Liver (tissue), 9 donors: ENCODE measurements around the gene TOMM70. TPM values are rescaled to one million over a fixed set of nuclear protein-coding genes. Genes with fewer than 3 reads are reported as not detected.

Source experiments
- DNase-seq: peaks from one replicate; pipeline ENCODE4 v3.0.0-alpha.2; 2017; ENCODE audit warnings: low spot score
- H3K27ac ChIP-seq, 2 donors: one replicate each; pipeline ENCODE4 v1.7.0; 2013; ENCODE audit warnings: inconsistent platforms in 2 of 2, low read length in 2 of 2, control low read depth in 1 of 2, low read depth in 1 of 2, mild to moderate bottlenecking in 1 of 2
- H3K27me3 ChIP-seq, 4 donors: one replicate each; pipeline versions ENCODE4 v1.6.1 to v1.7.0; 2013; ENCODE audit warnings: low read length in 3 of 4, inconsistent platforms in 1 of 4, mild to moderate bottlenecking in 1 of 4, moderate library complexity in 1 of 4; ENCODE audit not compliant: control insufficient read depth in 4 of 4, insufficient read depth in 4 of 4
- H3K36me3 ChIP-seq, 4 donors: one replicate each; pipeline versions ENCODE4 v1.6.1 to v1.7.0; 2013; ENCODE audit warnings: low read length in 3 of 4, mild to moderate bottlenecking in 3 of 4, low read depth in 1 of 4, moderate library complexity in 1 of 4; ENCODE audit not compliant: control insufficient read depth in 4 of 4, insufficient read depth in 3 of 4
- H3K4me1 ChIP-seq, 4 donors: one replicate each; pipeline versions ENCODE4 v1.6.1 to v1.7.0; 2013; ENCODE audit warnings: low read length in 3 of 4, mild to moderate bottlenecking in 3 of 4, moderate library complexity in 1 of 4; ENCODE audit not compliant: control insufficient read depth in 4 of 4, insufficient read depth in 4 of 4
- H3K4me3 ChIP-seq, 3 donors: one replicate each; pipeline versions ENCODE4 v1.6.1 to v1.7.0; 2013; ENCODE audit warnings: low read length in 3 of 3, control low read depth in 1 of 3, low read depth in 1 of 3, mild to moderate bottlenecking in 1 of 3
- H3K9ac ChIP-seq, 2 donors: one replicate each; pipeline ENCODE4 v1.7.0; 2013; ENCODE audit warnings: low read length in 2 of 2, mild to moderate bottlenecking in 2 of 2, moderate library complexity in 2 of 2, control low read depth in 1 of 2, low read depth in 1 of 2
- H3K9me3 ChIP-seq, 4 donors: one replicate each; pipeline versions ENCODE4 v1.6.1 to v1.7.0; 2013; ENCODE audit warnings: low read length in 3 of 4; ENCODE audit not compliant: control insufficient read depth in 4 of 4
- FOXA2 ChIP-seq: IDR thresholded peaks from 2 replicates; pipeline ENCODE4 v1.6.1; 2016; ENCODE audit warnings: antibody characterized with exemption
- GABPA ChIP-seq, 2 donors: IDR thresholded peaks in 1 of 2; conservative IDR thresholded peaks in 1 of 2; 2 replicates each; pipeline ENCODE4 v1.6.1; 2016; ENCODE audit warnings: antibody characterized with exemption in 2 of 2, mild to moderate bottlenecking in 1 of 2, moderate library complexity in 1 of 2
- HNF4A ChIP-seq, 2 donors: conservative IDR thresholded peaks; 2 replicates each; pipeline ENCODE4 v1.6.1; 2016; ENCODE audit warnings: antibody characterized with exemption in 2 of 2, mild to moderate bottlenecking in 2 of 2
- JUND ChIP-seq, 2 donors: IDR thresholded peaks; 2 replicates each; pipeline ENCODE4 v1.6.1; 2016; ENCODE audit warnings: antibody characterized with exemption in 2 of 2
- RAD21 ChIP-seq, 2 donors: IDR thresholded peaks; 2 replicates each; pipeline ENCODE4 v1.6.1; 2016; ENCODE audit warnings: antibody characterized with exemption in 2 of 2, mild to moderate bottlenecking in 2 of 2
- RXRA ChIP-seq, 2 donors: IDR thresholded peaks; 2 replicates each; pipeline ENCODE4 v1.6.1; 2017 to 2018; ENCODE audit warnings: antibody characterized with exemption in 2 of 2, mild to moderate bottlenecking in 1 of 2
- SP1 ChIP-seq: IDR thresholded peaks from 2 replicates; pipeline ENCODE4 v1.6.1; 2018; ENCODE audit warnings: antibody characterized with exemption, mild to moderate bottlenecking
- TAF1 ChIP-seq: conservative IDR thresholded peaks from 2 replicates; pipeline ENCODE4 v1.6.1; 2016; ENCODE audit warnings: antibody characterized with exemption, mild to moderate bottlenecking
- ZBTB33 ChIP-seq: IDR thresholded peaks from 2 replicates; pipeline ENCODE4 v1.6.1; 2016; ENCODE audit warnings: antibody characterized with exemption
- WGBS: extraction: QIAGEN DNeasy Blood & Tissue Kit; methylation state at CpG from one replicate; pipeline ENCODE4 v1.1.7; 2013; 5-methylcytosine and 5-hydroxymethylcytosine counted together
- polyA plus RNA-seq, 2 donors: library from polyadenylated mRNA; stranded (reverse) in 1 of 2; unstranded in 1 of 2; fragments of 200-250 nt in 1 of 2; fragments of >200 nt in 1 of 2; fragmentation: Nextera tagmentation in 1 of 2; extraction: Ambion mirVana in 1 of 2; gene quantifications; one replicate each; pipeline versions ENCODE4 v1.2.1 to v1.2.3, GENCODE V29; 2013 to 2015
- total RNA-seq, 2 donors: library from RNA; depleted of rRNA; stranded (reverse); fragments of >200 nt; gene quantifications; one replicate each; pipeline ENCODE4 v1.2.3, GENCODE V29; 2014
- TF ChIP-seq, protein P1 (sequence below): IDR thresholded peaks from 2 replicates; pipeline ENCODE4 v1.6.1; 2016; ENCODE audit warnings: antibody characterized with exemption
- TF ChIP-seq, protein P2 (sequence below): IDR thresholded peaks from 2 replicates; pipeline ENCODE4 v1.6.1; 2016; ENCODE audit warnings: antibody characterized with exemption
- donor health status: healthy.
- donor health status: healthy.
- donor health status: healthy.
- donor health status: healthy.
- donor health status: healthy.

TOMM70 gene
- total and polyA plus RNA-seq, 4 donors = 16.7 to 55.8 (median 32.6) TPM

DNA sequence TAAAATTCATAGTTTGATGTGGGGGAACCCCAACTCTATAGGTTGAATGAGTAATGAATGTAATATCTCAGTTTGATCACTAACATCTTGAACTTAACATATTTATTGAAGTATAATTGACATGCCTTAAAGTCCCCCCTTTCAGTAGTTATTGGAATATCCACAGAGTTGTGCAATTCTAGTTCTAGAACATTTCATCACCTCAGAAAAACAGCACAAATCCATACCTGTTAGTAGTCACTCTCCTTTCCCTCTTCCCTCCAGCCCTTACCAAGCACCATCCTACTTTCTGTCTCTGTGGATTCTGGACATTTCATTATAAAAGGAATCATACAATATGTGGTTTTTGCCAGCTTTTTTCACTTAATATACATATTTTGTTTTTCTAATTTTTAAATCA, 75.1 kb downstream of the TOMM70 start:
- TF ChIP-seq GABPA (IDR thresholded peaks at IDR 0.05 in 1 of 2, conservative IDR thresholded peaks at IDR 0.05 in 1 of 2) (no peak), RAD21 (IDR thresholded peaks at IDR 0.05) (no peak), RXRA (IDR thresholded peaks at IDR 0.05) (no peak), TAF1 (no peak), FOXA2 (no peak), HNF4A (conservative IDR thresholded peaks at IDR 0.05) (peak in 1 of 2 donors; percentile 12), ZBTB33 (no peak)
- TF ChIP-seq, protein P1, sequence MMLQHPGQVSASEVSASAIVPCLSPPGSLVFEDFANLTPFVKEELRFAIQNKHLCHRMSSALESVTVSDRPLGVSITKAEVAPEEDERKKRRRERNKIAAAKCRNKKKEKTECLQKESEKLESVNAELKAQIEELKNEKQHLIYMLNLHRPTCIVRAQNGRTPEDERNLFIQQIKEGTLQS = peak; percentile 62
- no peaks in the 10 kb centered on the region for H3K27me3 ChIP-seq
- no peak for DNase-seq
- peaks cover 0 to 40% (median 18%) of the 10 kb centered on the region in 4 donors for H3K4me1 ChIP-seq
- H3K27ac ChIP-seq = peak overlapping the region in 1 of 2 donors; percentile 13
- peaks cover 0 to 2% (median under 1%) of the 10 kb centered on the region in 4 donors for H3K36me3 ChIP-seq
- H3K9me3 ChIP-seq = no peaks in the 10 kb centered on the region
- H3K4me3 ChIP-seq = no peak overlapping the region
- H3K9ac ChIP-seq = no peak overlapping the region

DNA sequence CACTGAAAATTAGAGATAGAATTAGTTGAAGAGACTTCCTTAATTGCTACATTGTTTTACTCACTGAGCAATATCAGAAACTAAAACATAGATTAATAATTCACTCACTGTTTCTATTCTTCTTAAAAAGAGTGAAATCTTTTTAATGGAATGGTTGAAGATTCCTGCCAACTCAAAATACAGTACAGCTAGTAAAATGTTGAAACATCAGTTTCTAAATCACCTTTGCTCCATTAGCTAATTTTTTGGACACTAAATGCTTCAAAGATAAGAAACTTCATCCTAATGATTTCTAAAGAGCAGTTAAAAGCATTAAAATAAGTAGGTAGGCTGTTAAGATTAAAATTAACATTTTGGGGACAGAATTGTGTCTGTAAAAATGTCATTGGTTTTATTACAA, 76.8 kb downstream of the TOMM70 start:
- Histone ChIP-seq H3K36me3 (peaks cover 1 to 10% (median 5%) of the 10 kb centered on the region in 4 donors), H3K4me1 (peaks cover 0 to 28% (median 14%) of the 10 kb centered on the region in 4 donors)

DNA sequence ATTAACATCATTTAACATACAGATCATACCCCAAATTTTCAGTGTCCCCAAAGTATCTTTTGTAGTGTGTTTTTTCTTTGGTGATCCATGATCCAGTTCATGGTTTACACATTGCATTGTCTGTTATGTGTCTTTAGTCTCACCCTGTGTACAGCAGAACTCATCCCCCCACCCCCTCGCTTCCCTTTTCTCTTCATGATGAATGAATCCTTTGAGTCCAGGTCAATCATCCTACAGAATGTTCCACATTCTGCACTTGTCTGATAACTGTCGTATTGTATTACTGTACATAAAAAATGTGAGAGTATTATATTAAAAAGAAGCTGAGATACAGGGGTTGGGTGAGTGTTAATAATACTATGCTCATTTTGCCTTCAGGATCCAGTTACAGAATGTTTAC, 80.9 kb downstream of the TOMM70 start:
- Histone ChIP-seq H3K4me3 (no peak overlapping the region), H3K27me3 (no peaks in the 10 kb centered on the region), H3K4me1 (peaks cover 2 to 29% (median 23%) of the 10 kb centered on the region in 4 donors), H3K9ac (no peak overlapping the region), H3K27ac (no peak overlapping the region), H3K36me3 (peaks cover 1 to 10% (median 7%) of the 10 kb centered on the region in 4 donors), H3K9me3 (no peaks in the 10 kb centered on the region)
- TF ChIP-seq HNF4A (conservative IDR thresholded peaks at IDR 0.05) (no peak), TAF1 (no peak), SP1 (no peak)
- TF ChIP-seq, protein P2, sequence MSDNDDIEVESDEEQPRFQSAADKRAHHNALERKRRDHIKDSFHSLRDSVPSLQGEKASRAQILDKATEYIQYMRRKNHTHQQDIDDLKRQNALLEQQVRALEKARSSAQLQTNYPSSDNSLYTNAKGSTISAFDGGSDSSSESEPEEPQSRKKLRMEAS = no peak
- DNase-seq = no peak
- 95% methylated on average over 2 of the region's 2 CpGs for WGBS

More for the DNA sequence above, 76.8 kb downstream of the TOMM70 start:
- DNase-seq = no peak
- Histone ChIP-seq H3K27me3 (no peaks in the 10 kb centered on the region), H3K9me3 (no peaks in the 10 kb centered on the region), H3K9ac (no peak overlapping the region), H3K27ac (peak overlapping the region; percentile 31 to 58), H3K4me3 (no peak overlapping the region)
- TF ChIP-seq, protein P2 = no peak
- TF ChIP-seq, protein P1 = no peak
- TF ChIP-seq JUND (IDR thresholded peaks at IDR 0.05) = peak in 1 of 2 donors; percentile 7
- TF ChIP-seq HNF4A (conservative IDR thresholded peaks at IDR 0.05) = peak; percentile 22 to 38
- TF ChIP-seq RAD21 (IDR thresholded peaks at IDR 0.05) = peak in 1 of 2 donors; percentile 8
- peak in 1 of 2 donors; percentile 39 for TF ChIP-seq RXRA (IDR thresholded peaks at IDR 0.05)
